OCI-LY1 (cell line): ENCODE results near the gene TRIM23.

ENCODE experiments used
- H2AFZ ChIP-seq: fragments of 200-600 bp; sonication (generic), shearing (Covaris generic); 2 replicates; pipeline ENCODE4 v1.6.0; 2014; ENCODE audit warnings: antibody characterized with exemption, mild to moderate bottlenecking, low read length
- H3F3A ChIP-seq: fragments of 200-600 bp; sonication (generic), shearing (Covaris generic); 2 replicates; pipeline ENCODE4 v1.6.0; 2014; ENCODE audit warnings: mild to moderate bottlenecking, antibody characterized with exemption, low read length, moderate library complexity; ENCODE audit not compliant: insufficient read depth
- H3K27ac ChIP-seq: fragments of 200-600 bp; sonication (generic); 2 replicates; pipeline ENCODE4 v1.5.1; 2014; ENCODE audit warnings: low read length, mixed run types, mild to moderate bottlenecking, low read depth; ENCODE audit not compliant: poor library complexity, severe bottlenecking
- H3K27me3 ChIP-seq: fragments of 200-600 bp; sonication (generic); 2 replicates; pipeline ENCODE4 v1.6.0; 2014; ENCODE audit warnings: antibody characterized with exemption, mild to moderate bottlenecking, low read length, moderate library complexity; ENCODE audit not compliant: insufficient read depth
- H3K36me3 ChIP-seq: fragments of 200-600 bp; sonication (generic); 2 replicates; pipeline ENCODE4 v1.6.1; 2014; ENCODE audit warnings: mild to moderate bottlenecking, antibody characterized with exemption, low read length, moderate library complexity, mixed read lengths; ENCODE audit not compliant: insufficient read depth
- H3K4me1 ChIP-seq: fragments of 200-600 bp; sonication (generic); 2 replicates; pipeline ENCODE4 v1.5.1; 2014; ENCODE audit warnings: mild to moderate bottlenecking, low read length, moderate library complexity; ENCODE audit not compliant: insufficient read depth, severe bottlenecking
- H3K4me2 ChIP-seq: fragments of 200-600 bp; sonication (generic), shearing (Covaris generic); 2 replicates; pipeline ENCODE4 v1.6.1; 2014; ENCODE audit warnings: low read length
- H3K4me3 ChIP-seq: fragments of 200-600 bp; sonication (generic); 2 replicates; pipeline ENCODE4 v1.5.1; 2014; ENCODE audit warnings: low read length, low read depth, mild to moderate bottlenecking, mixed read lengths; ENCODE audit not compliant: poor library complexity, severe bottlenecking
- H3K79me2 ChIP-seq: fragments of 200-600 bp; shearing (Covaris generic); 2 replicates; pipeline ENCODE4 v1.6.1; 2016; ENCODE audit warnings: mixed run types, low read length, mixed read lengths; ENCODE audit not compliant: insufficient read depth
- H3K9ac ChIP-seq: fragments of 200-600 bp; sonication (generic), shearing (Covaris generic); 2 replicates; pipeline ENCODE4 v1.6.1; 2014; ENCODE audit warnings: mild to moderate bottlenecking, low read length, mixed read lengths
- H3K9me2 ChIP-seq: fragments of 200-600 bp; sonication (generic), shearing (Covaris generic); 2 replicates; pipeline ENCODE4 v1.6.1; 2014; ENCODE audit warnings: low read depth, mild to moderate bottlenecking, low read length, mixed read lengths
- H3K9me3 ChIP-seq: fragments of 200-600 bp; shearing (Covaris generic); 2 replicates; pipeline ENCODE4 v1.6.1; 2014; ENCODE audit warnings: low read length, mixed read lengths
- H4K20me1 ChIP-seq: fragments of 200-600 bp; sonication (generic), shearing (Covaris generic); 2 replicates; pipeline ENCODE4 v1.6.0; 2016; ENCODE audit warnings: mild to moderate bottlenecking, low read length; ENCODE audit not compliant: insufficient read depth
- EZH2 ChIP-seq: fragments of 200-600 bp; sonication (generic), shearing (Covaris generic); IDR thresholded peaks from 2 replicates; pipeline ENCODE4 v1.8.0; 2017; ENCODE audit warnings: borderline replicate concordance, mixed run types, mild to moderate bottlenecking, antibody characterized with exemption, low read length, moderate library complexity, mixed read lengths
- TF ChIP-seq, protein P1 (sequence below): fragments of 200-600 bp; sonication (generic), shearing (Covaris generic); IDR thresholded peaks from 2 replicates; pipeline ENCODE4 v1.5.1; 2017; ENCODE audit warnings: mild to moderate bottlenecking, antibody characterized with exemption, low read length, moderate library complexity, mixed read lengths

Gene TRIM23

DNA sequence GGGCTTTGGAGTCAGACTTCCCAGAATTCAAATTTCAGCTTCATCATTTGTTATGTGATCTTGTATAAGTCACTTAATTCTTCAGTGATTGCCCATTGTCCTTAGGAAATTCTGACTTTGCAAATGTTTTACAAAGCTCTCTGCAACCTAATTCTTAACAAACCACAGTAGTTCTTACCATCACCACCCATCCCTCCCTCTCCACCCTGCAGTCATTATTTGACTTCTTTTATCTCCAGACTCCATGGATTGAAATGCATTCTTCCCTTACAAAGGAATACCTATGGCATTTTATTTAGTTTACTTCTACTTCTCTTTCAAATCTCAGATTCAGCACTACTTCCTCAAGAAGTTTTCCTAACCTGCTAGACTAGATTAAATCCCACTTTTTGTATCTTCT is 23.8 kb upstream of the TRIM23 start:
- H3K9ac ChIP-seq, result no peak overlapping the region
- no peak overlapping the region for H2AFZ ChIP-seq
- no peaks in the 10 kb centered on the region for H3K9me3 ChIP-seq
- H3K4me3 ChIP-seq, result no peak overlapping the region
- H3K79me2 ChIP-seq, result no peaks in the 10 kb centered on the region
- H3K27me3 ChIP-seq, result no peaks in the 10 kb centered on the region
- H3K27ac ChIP-seq, result no peak overlapping the region
- H3K4me1 ChIP-seq, result no peaks in the 10 kb centered on the region
- H3K4me2 ChIP-seq, result no peak overlapping the region
- no peaks in the 10 kb centered on the region for H3F3A ChIP-seq
- peaks cover 10% of the 10 kb centered on the region; the same call in 1 of the 2 replicates for H3K36me3 ChIP-seq
- no peaks in the 10 kb centered on the region for H3K9me2 ChIP-seq
- TF ChIP-seq EZH2, result no peak
- TF ChIP-seq, protein P1, sequence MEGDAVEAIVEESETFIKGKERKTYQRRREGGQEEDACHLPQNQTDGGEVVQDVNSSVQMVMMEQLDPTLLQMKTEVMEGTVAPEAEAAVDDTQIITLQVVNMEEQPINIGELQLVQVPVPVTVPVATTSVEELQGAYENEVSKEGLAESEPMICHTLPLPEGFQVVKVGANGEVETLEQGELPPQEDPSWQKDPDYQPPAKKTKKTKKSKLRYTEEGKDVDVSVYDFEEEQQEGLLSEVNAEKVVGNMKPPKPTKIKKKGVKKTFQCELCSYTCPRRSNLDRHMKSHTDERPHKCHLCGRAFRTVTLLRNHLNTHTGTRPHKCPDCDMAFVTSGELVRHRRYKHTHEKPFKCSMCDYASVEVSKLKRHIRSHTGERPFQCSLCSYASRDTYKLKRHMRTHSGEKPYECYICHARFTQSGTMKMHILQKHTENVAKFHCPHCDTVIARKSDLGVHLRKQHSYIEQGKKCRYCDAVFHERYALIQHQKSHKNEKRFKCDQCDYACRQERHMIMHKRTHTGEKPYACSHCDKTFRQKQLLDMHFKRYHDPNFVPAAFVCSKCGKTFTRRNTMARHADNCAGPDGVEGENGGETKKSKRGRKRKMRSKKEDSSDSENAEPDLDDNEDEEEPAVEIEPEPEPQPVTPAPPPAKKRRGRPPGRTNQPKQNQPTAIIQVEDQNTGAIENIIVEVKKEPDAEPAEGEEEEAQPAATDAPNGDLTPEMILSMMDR, result no peak
- H4K20me1 ChIP-seq, result no peaks in the 10 kb centered on the region

DNA sequence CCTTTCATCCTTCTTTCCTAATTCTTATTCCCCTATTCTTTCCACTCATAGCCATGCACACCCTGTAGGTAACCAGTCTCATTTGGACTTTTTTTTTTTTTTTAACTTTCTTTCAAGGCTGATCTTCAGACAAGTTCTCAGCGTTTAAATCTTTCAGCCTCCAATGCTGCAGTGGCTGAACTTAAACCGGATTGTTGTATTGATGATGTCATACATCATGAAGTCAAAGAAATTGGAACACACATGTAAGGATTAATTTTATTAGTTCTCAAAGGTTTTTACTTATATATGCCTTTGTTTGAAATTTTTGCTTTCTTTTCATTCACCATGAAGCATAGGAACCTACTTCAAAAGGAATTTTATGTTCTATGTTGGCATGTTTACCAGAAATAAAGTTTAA is 22.8 kb upstream of the TRIM23 start:
- no peaks in the 10 kb centered on the region for H3F3A ChIP-seq

DNA sequence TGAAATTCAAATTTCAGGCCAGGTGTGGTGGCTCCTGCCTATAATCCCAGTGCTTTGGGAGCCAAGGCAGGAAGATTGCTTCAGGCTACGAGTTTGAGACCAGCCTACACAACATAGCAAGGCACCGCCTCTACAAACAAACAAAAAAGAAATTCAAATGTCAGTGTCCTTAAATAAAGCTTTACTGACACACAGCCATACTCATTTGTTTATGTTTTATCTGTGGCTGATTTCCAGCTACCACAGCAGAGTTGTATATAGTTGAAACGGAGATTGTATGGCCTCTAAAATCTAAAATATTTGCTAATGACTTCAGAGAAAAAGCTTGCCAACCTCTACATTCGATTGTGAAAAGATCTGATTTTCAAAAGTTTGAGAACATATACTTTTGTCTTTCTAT is 16.1 kb upstream of the TRIM23 start:
- Histone ChIP-seq H3K4me2 (no peak overlapping the region), H3K4me3 (no peak overlapping the region), H3K9ac (no peak overlapping the region), H3K4me1 (no peaks in the 10 kb centered on the region), H2AFZ (no peak overlapping the region), H3K36me3 (peaks cover 49% of the 10 kb centered on the region), H3K27me3 (no peaks in the 10 kb centered on the region), H3K27ac (no peak overlapping the region), H3K9me3 (no peaks in the 10 kb centered on the region), H3K9me2 (no peaks in the 10 kb centered on the region), H4K20me1 (no peaks in the 10 kb centered on the region), H3F3A (no peaks in the 10 kb centered on the region), H3K79me2 (no peaks in the 10 kb centered on the region)
- TF ChIP-seq, protein P1, result no peak
- no peak for TF ChIP-seq EZH2

More for the DNA sequence above, 22.8 kb upstream of the TRIM23 start:
- Histone ChIP-seq H4K20me1 (no peaks in the 10 kb centered on the region), H3K79me2 (no peaks in the 10 kb centered on the region), H3K27ac (no peak overlapping the region), H3K9me2 (no peaks in the 10 kb centered on the region), H3K4me3 (no peak overlapping the region), H3K9me3 (no peaks in the 10 kb centered on the region), H3K36me3 (peaks cover 9% of the 10 kb centered on the region; the same call in 1 of the 2 replicates), H3K27me3 (no peaks in the 10 kb centered on the region), H3K4me2 (no peak overlapping the region), H3K9ac (no peak overlapping the region), H2AFZ (no peak overlapping the region), H3K4me1 (no peaks in the 10 kb centered on the region)
- TF ChIP-seq, protein P1, result no peak
- no peak for TF ChIP-seq EZH2
